Measurements from ENCODE around the gene YPEL2.

The YPEL2 gene

DNA sequence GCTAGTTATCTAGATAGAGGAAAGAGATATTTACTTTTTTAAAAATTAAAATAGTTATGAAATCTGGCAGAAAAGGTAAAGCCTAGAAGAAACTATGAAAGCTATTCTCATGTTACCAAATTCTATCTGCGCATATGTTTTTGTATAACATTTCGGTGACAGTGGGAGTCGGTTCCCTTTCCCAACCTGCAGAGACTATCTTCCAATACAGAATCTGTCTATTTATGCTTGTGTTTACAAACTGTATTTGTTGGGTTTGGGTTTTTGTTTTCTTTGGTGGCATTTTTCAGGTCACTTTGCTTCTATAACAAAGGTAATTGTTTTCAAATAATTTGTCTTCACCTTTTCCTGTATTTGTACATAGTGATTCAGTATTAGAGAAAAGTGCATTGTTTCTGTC, 69.8 kb downstream of the YPEL2 start:
- H2BK12ac ChIP-seq (ENCODE audit: low read length), result no peak overlapping the region
- no peaks in the 10 kb centered on the region for H3K27me3 ChIP-seq (ENCODE audit: control insufficient read depth in 3 of 3, insufficient read depth in 3 of 3, low read depth in 1 of 3, low read length in 3 of 3)
- no peak overlapping the region for H3K27ac ChIP-seq (replicated peaks; ENCODE audit: low read length)
- no peak overlapping the region for H3K18ac ChIP-seq (ENCODE audit: low read length)
- no peak overlapping the region for H2AK5ac ChIP-seq (ENCODE audit: low read depth, low read length)
- no peak overlapping the region for H2BK15ac ChIP-seq (ENCODE audit: low read length)
- no peak overlapping the region for H3K23ac ChIP-seq (ENCODE audit: low read depth, low read length, poor library complexity)
- peaks cover 5 to 15% of the 10 kb centered on the region in 2 donors for H3K36me3 ChIP-seq (replicated peaks in 1 of 2; ENCODE audit: control insufficient read depth in 2 of 2, insufficient read depth in 2 of 2, low read length in 2 of 2)
- H3K9me3 ChIP-seq (replicated peaks in 1 of 2; ENCODE audit: control insufficient read depth in 2 of 2, insufficient read depth in 1 of 2, low read depth in 1 of 2, low read length in 2 of 2), result peaks cover 2 to 3% of the 10 kb centered on the region in 2 donors
- no peak for DNase-seq (ENCODE audit: low spot score)
- H4K91ac ChIP-seq (ENCODE audit: low read depth, low read length, poor library complexity), result no peak overlapping the region
- no peak overlapping the region for H2AFZ ChIP-seq (ENCODE audit: low read length)
- peaks cover 3 to 4% of the 10 kb centered on the region in 2 donors for H3K4me1 ChIP-seq (ENCODE audit: control insufficient read depth in 2 of 2, insufficient read depth in 1 of 2, low read depth in 1 of 2, low read length in 2 of 2)
- H3K4me3 ChIP-seq (ENCODE audit: low read length in 2 of 2), result no peak overlapping the region
- no peak overlapping the region for H3K4me2 ChIP-seq (ENCODE audit: insufficient read depth, low read length, poor library complexity, severe bottlenecking)
- no peaks in the 10 kb centered on the region for H3K79me1 ChIP-seq (ENCODE audit: low read depth, low read length)
- no peak overlapping the region for H4K8ac ChIP-seq (ENCODE audit: low read depth, low read length)
- H3K4ac ChIP-seq (ENCODE audit: low read length), result no peak overlapping the region
- no peak overlapping the region for H3K9ac ChIP-seq (ENCODE audit: low read depth, low read length, poor library complexity)
- no peak overlapping the region for H3K14ac ChIP-seq (ENCODE audit: low read length)
- H2BK5ac ChIP-seq (ENCODE audit: low read length), result no peak overlapping the region
- H2BK120ac ChIP-seq (ENCODE audit: low read depth, low read length), result no peak overlapping the region
- WGBS, 2 donors (ENCODE audit: extremely low coverage in 2 of 2, insufficient read length in 2 of 2, insufficient replicate concordance in 1 of 2), result no CpG with 5 or more reads among the region's 3 CpGs

- no peak for DNase-seq (ENCODE audit: low spot score)
- Histone ChIP-seq H2AFZ (ENCODE audit: low read length) (no peak overlapping the region), H3K4ac (ENCODE audit: low read length) (no peak overlapping the region), H3K4me3 (ENCODE audit: low read length in 2 of 2) (no peak overlapping the region), H3K27ac (replicated peaks; ENCODE audit: low read length) (no peak overlapping the region), H3K18ac (ENCODE audit: low read length) (no peak overlapping the region), H2BK120ac (ENCODE audit: low read depth, low read length) (no peak overlapping the region), H3K4me2 (ENCODE audit: insufficient read depth, low read length, poor library complexity, severe bottlenecking) (no peak overlapping the region), H4K8ac (ENCODE audit: low read depth, low read length) (no peak overlapping the region), H3K79me1 (ENCODE audit: low read depth, low read length) (no peaks in the 10 kb centered on the region), H2AK5ac (ENCODE audit: low read depth, low read length) (no peak overlapping the region), H2BK15ac (ENCODE audit: low read length) (no peak overlapping the region), H3K14ac (ENCODE audit: low read length) (no peak overlapping the region), H3K36me3 (replicated peaks in 1 of 2; ENCODE audit: control insufficient read depth in 2 of 2, insufficient read depth in 2 of 2, low read length in 2 of 2) (peaks cover 3 to 12% of the 10 kb centered on the region in 2 donors), H3K9ac (ENCODE audit: low read depth, low read length, poor library complexity) (no peak overlapping the region), H2BK12ac (ENCODE audit: low read length) (no peak overlapping the region), H3K27me3 (ENCODE audit: control insufficient read depth in 3 of 3, insufficient read depth in 3 of 3, low read depth in 1 of 3, low read length in 3 of 3) (no peaks in the 10 kb centered on the region), H3K23ac (ENCODE audit: low read depth, low read length, poor library complexity) (no peak overlapping the region), H4K91ac (ENCODE audit: low read depth, low read length, poor library complexity) (no peak overlapping the region), H3K4me1 (ENCODE audit: control insufficient read depth in 2 of 2, insufficient read depth in 1 of 2, low read depth in 1 of 2, low read length in 2 of 2) (peaks cover 7% of the 10 kb centered on the region in 2 donors), H3K9me3 (replicated peaks in 1 of 2; ENCODE audit: control insufficient read depth in 2 of 2, insufficient read depth in 1 of 2, low read depth in 1 of 2, low read length in 2 of 2) (peaks cover 0 to 3% of the 10 kb centered on the region in 2 donors), H2BK5ac (ENCODE audit: low read length) (no peak overlapping the region)
- no CpG with 5 or more reads among the region's 1 CpG for WGBS, 2 donors (ENCODE audit: extremely low coverage in 2 of 2, insufficient read length in 2 of 2, insufficient replicate concordance in 1 of 2)
Observed at GRCh38 chr17:59401725-59402124, 70.3 kb downstream of the YPEL2 start.

- Histone ChIP-seq H3K79me1 (ENCODE audit: low read depth, low read length) (no peaks in the 10 kb centered on the region), H3K36me3 (replicated peaks in 1 of 2; ENCODE audit: control insufficient read depth in 2 of 2, insufficient read depth in 2 of 2, low read length in 2 of 2) (peaks cover 0 to 1% of the 10 kb centered on the region in 2 donors), H3K4me3 (ENCODE audit: low read length in 2 of 2) (no peak overlapping the region), H4K91ac (ENCODE audit: low read depth, low read length, poor library complexity) (no peak overlapping the region), H3K4ac (ENCODE audit: low read length) (no peak overlapping the region), H2BK120ac (ENCODE audit: low read depth, low read length) (no peak overlapping the region), H3K9ac (ENCODE audit: low read depth, low read length, poor library complexity) (no peak overlapping the region), H4K8ac (ENCODE audit: low read depth, low read length) (no peak overlapping the region), H3K14ac (ENCODE audit: low read length) (no peak overlapping the region), H2BK15ac (ENCODE audit: low read length) (no peak overlapping the region), H2BK12ac (ENCODE audit: low read length) (no peak overlapping the region), H3K4me1 (ENCODE audit: control insufficient read depth in 2 of 2, insufficient read depth in 1 of 2, low read depth in 1 of 2, low read length in 2 of 2) (peaks cover 11 to 13% of the 10 kb centered on the region in 2 donors), H2AK5ac (ENCODE audit: low read depth, low read length) (no peak overlapping the region), H3K27ac (replicated peaks; ENCODE audit: low read length) (no peak overlapping the region), H3K18ac (ENCODE audit: low read length) (no peak overlapping the region), H3K4me2 (ENCODE audit: insufficient read depth, low read length, poor library complexity, severe bottlenecking) (no peak overlapping the region), H2BK5ac (ENCODE audit: low read length) (no peak overlapping the region), H3K9me3 (replicated peaks in 1 of 2; ENCODE audit: control insufficient read depth in 2 of 2, insufficient read depth in 1 of 2, low read depth in 1 of 2, low read length in 2 of 2) (no peaks in the 10 kb centered on the region), H3K23ac (ENCODE audit: low read depth, low read length, poor library complexity) (no peak overlapping the region), H2AFZ (ENCODE audit: low read length) (no peak overlapping the region), H3K27me3 (ENCODE audit: control insufficient read depth in 3 of 3, insufficient read depth in 3 of 3, low read depth in 1 of 3, low read length in 3 of 3) (no peaks in the 10 kb centered on the region)
- no CpG with 5 or more reads among the region's 4 CpGs for WGBS, 2 donors (ENCODE audit: extremely low coverage in 2 of 2, insufficient read length in 2 of 2, insufficient replicate concordance in 1 of 2)
- DNase-seq (ENCODE audit: low spot score), result no peak
Observed at GRCh38 chr17:59402760-59403159, 71.3 kb downstream of the YPEL2 start.

GRCh38 chr17:59404471-59404870, 73.0 kb downstream of the YPEL2 start:
- no peak for DNase-seq (ENCODE audit: low spot score)
- no peak overlapping the region for H3K27ac ChIP-seq (replicated peaks; ENCODE audit: low read length)
- no peak overlapping the region for H4K8ac ChIP-seq (ENCODE audit: low read depth, low read length)
- no peaks in the 10 kb centered on the region for H3K79me1 ChIP-seq (ENCODE audit: low read depth, low read length)
- peaks cover 11 to 13% of the 10 kb centered on the region in 2 donors for H3K4me1 ChIP-seq (ENCODE audit: control insufficient read depth in 2 of 2, insufficient read depth in 1 of 2, low read depth in 1 of 2, low read length in 2 of 2)
- H3K18ac ChIP-seq (ENCODE audit: low read length), result no peak overlapping the region
- no peak overlapping the region for H2BK120ac ChIP-seq (ENCODE audit: low read depth, low read length)
- H2AFZ ChIP-seq (ENCODE audit: low read length), result no peak overlapping the region
- no CpG with 5 or more reads among the region's 3 CpGs for WGBS, 2 donors (ENCODE audit: extremely low coverage in 2 of 2, insufficient read length in 2 of 2, insufficient replicate concordance in 1 of 2)
- no peaks in the 10 kb centered on the region for H3K9me3 ChIP-seq (replicated peaks in 1 of 2; ENCODE audit: control insufficient read depth in 2 of 2, insufficient read depth in 1 of 2, low read depth in 1 of 2, low read length in 2 of 2)
- H3K4me3 ChIP-seq (ENCODE audit: low read length in 2 of 2), result no peak overlapping the region
- no peak overlapping the region for H3K23ac ChIP-seq (ENCODE audit: low read depth, low read length, poor library complexity)
- no peak overlapping the region for H2BK5ac ChIP-seq (ENCODE audit: low read length)
- no peak overlapping the region for H2AK5ac ChIP-seq (ENCODE audit: low read depth, low read length)
- no peaks in the 10 kb centered on the region for H3K36me3 ChIP-seq (replicated peaks in 1 of 2; ENCODE audit: control insufficient read depth in 2 of 2, insufficient read depth in 2 of 2, low read length in 2 of 2)
- H3K9ac ChIP-seq (ENCODE audit: low read depth, low read length, poor library complexity), result no peak overlapping the region
- H2BK15ac ChIP-seq (ENCODE audit: low read length), result no peak overlapping the region
- no peaks in the 10 kb centered on the region for H3K27me3 ChIP-seq (ENCODE audit: control insufficient read depth in 3 of 3, insufficient read depth in 3 of 3, low read depth in 1 of 3, low read length in 3 of 3)
- H2BK12ac ChIP-seq (ENCODE audit: low read length), result no peak overlapping the region
- H3K14ac ChIP-seq (ENCODE audit: low read length), result no peak overlapping the region
- H4K91ac ChIP-seq (ENCODE audit: low read depth, low read length, poor library complexity), result no peak overlapping the region
- no peak overlapping the region for H3K4me2 ChIP-seq (ENCODE audit: insufficient read depth, low read length, poor library complexity, severe bottlenecking)
- H3K4ac ChIP-seq (ENCODE audit: low read length), result no peak overlapping the region
